PC-9 (cell line): ENCODE data around the gene VCX3A.

ENCODE experiments used
- CTCF ChIP-seq: fragments of 200-600 bp; sonication (generic); conservative IDR thresholded peaks from 2 replicates; pipeline ENCODE4 v1.6.1; 2017; ENCODE audit warnings: mixed run types, antibody characterized with exemption, mild to moderate bottlenecking, moderate library complexity
- EZH2 ChIP-seq: fragments of 200-600 bp; sonication (generic); IDR thresholded peaks from 2 replicates; pipeline ENCODE4 v1.8.0; 2017; ENCODE audit warnings: antibody characterized with exemption, low read depth

- TF ChIP-seq CTCF (no peak), EZH2 (no peak)
Measured at GRCh38 chrX:6526564-6527136, 8.3 kb downstream of the VCX3A start.
